ENCODE measurements around the gene BRK1.
"Not testable (repeated sequence)": the region's sequence is repeated elsewhere in the genome, so short reads cannot be mapped to it uniquely, and the experiment has no call there.

Gene BRK1

GRCh38 chr3:10115326-10116137 lies at the start of gene BRK1:
TSS of gene BRK1 (plus strand) at chr3:10115675. CDS start at chr3:10115702, 27 bp downstream.
- H3K4me1 ChIP-seq (ENCODE audit: insufficient read depth, poor library complexity, severe bottlenecking), result peaks cover 5% of the 10 kb centered on the region
- H3K27me3 ChIP-seq (ENCODE audit: insufficient read depth, poor library complexity, severe bottlenecking), result no peaks in the 10 kb centered on the region
- DNase-seq (ENCODE audit: low spot score) (peak; percentile 92), ATAC-seq (ENCODE audit: low read depth) (peak; percentile 96)
- H3K27ac ChIP-seq (ENCODE audit: poor library complexity, severe bottlenecking), result peak within 1 kb of the TSS; percentile 36
- peak within 1 kb of the TSS; percentile 63 for H3K4me3 ChIP-seq (ENCODE audit: severe bottlenecking)
- TF ChIP-seq CTCF (IDR thresholded peaks at IDR 0.05; ENCODE audit: poor library complexity, severe bottlenecking), result no peak
- no peaks in the 10 kb centered on the region for H3K9me3 ChIP-seq (ENCODE audit: severe bottlenecking)
- peaks cover 15% of the 10 kb centered on the region for H3K36me3 ChIP-seq (ENCODE audit: low read depth)

GRCh38 chr3:10070077-10070476 lies 45.4 kb upstream of the BRK1 start:
- ATAC-seq (ENCODE audit: low read depth); H3K27ac ChIP-seq (ENCODE audit: poor library complexity, severe bottlenecking): not testable (repeated sequence)
- peaks cover 59% of the 10 kb centered on the region for H3K36me3 ChIP-seq (ENCODE audit: low read depth)

GRCh38 chr3:10074666-10075065 lies 40.8 kb upstream of the BRK1 start:
- no peaks in the 10 kb centered on the region for H3K9me3 ChIP-seq (ENCODE audit: severe bottlenecking)
- no peaks in the 10 kb centered on the region for H3K4me1 ChIP-seq (ENCODE audit: insufficient read depth, poor library complexity, severe bottlenecking)
- H3K4me3 ChIP-seq (ENCODE audit: severe bottlenecking), result no peak overlapping the region
- H3K36me3 ChIP-seq (ENCODE audit: low read depth), result peaks cover 67% of the 10 kb centered on the region
- no peaks in the 10 kb centered on the region for H3K27me3 ChIP-seq (ENCODE audit: insufficient read depth, poor library complexity, severe bottlenecking)
- TF ChIP-seq CTCF (IDR thresholded peaks at IDR 0.05; ENCODE audit: poor library complexity, severe bottlenecking), result no peak
- no peak for DNase-seq (ENCODE audit: low spot score)
- no peak overlapping the region for H3K27ac ChIP-seq (ENCODE audit: poor library complexity, severe bottlenecking)
- ATAC-seq (ENCODE audit: low read depth), result no peak

More at GRCh38 chr3:10070077-10070476, 45.4 kb upstream of the BRK1 start:
- DNase-seq (ENCODE audit: low spot score); H3K27me3 ChIP-seq (ENCODE audit: insufficient read depth, poor library complexity, severe bottlenecking); H3K4me1 ChIP-seq (ENCODE audit: insufficient read depth, poor library complexity, severe bottlenecking); H3K9me3 ChIP-seq (ENCODE audit: severe bottlenecking); H3K4me3 ChIP-seq (ENCODE audit: severe bottlenecking): not testable (repeated sequence)

GRCh38 chr3:10081871-10082270 lies 33.6 kb upstream of the BRK1 start:
- Histone ChIP-seq H3K27me3 (ENCODE audit: insufficient read depth, poor library complexity, severe bottlenecking) (no peaks in the 10 kb centered on the region), H3K27ac (ENCODE audit: poor library complexity, severe bottlenecking) (no peak overlapping the region), H3K36me3 (ENCODE audit: low read depth) (peaks cover 87% of the 10 kb centered on the region), H3K4me1 (ENCODE audit: insufficient read depth, poor library complexity, severe bottlenecking) (no peaks in the 10 kb centered on the region), H3K4me3 (ENCODE audit: severe bottlenecking) (no peak overlapping the region), H3K9me3 (ENCODE audit: severe bottlenecking) (no peaks in the 10 kb centered on the region)
- ATAC-seq (ENCODE audit: low read depth), result no peak
- no peak for DNase-seq (ENCODE audit: low spot score)
- no peak for TF ChIP-seq CTCF (IDR thresholded peaks at IDR 0.05; ENCODE audit: poor library complexity, severe bottlenecking)

GRCh38 chr3:10085738-10086137 lies 29.7 kb upstream of the BRK1 start:
- no peaks in the 10 kb centered on the region for H3K27me3 ChIP-seq (ENCODE audit: insufficient read depth, poor library complexity, severe bottlenecking)
- H3K4me1 ChIP-seq (ENCODE audit: insufficient read depth, poor library complexity, severe bottlenecking), result peaks cover 4% of the 10 kb centered on the region
- no peak overlapping the region for H3K27ac ChIP-seq (ENCODE audit: poor library complexity, severe bottlenecking)
- no peak overlapping the region for H3K4me3 ChIP-seq (ENCODE audit: severe bottlenecking)
- peaks cover 84% of the 10 kb centered on the region for H3K36me3 ChIP-seq (ENCODE audit: low read depth)
- no peak for TF ChIP-seq CTCF (IDR thresholded peaks at IDR 0.05; ENCODE audit: poor library complexity, severe bottlenecking)
- H3K9me3 ChIP-seq (ENCODE audit: severe bottlenecking), result no peaks in the 10 kb centered on the region
- 0 out of 3 replicates have a peak, but pooled peaks have one; percentile 38 for ATAC-seq (ENCODE audit: low read depth)
- DNase-seq (ENCODE audit: low spot score), result no peak

Measured in RWPE2 (cell line).